AG04450 (cell line): ENCODE data around the gene LTBP2. TPM values are rescaled to one million over a fixed set of nuclear protein-coding genes. Genes with fewer than 3 reads are reported as not detected.

ENCODE experiments used
- CTCF ChIA-PET: fragments of 300-600, 350-600 bp; formaldehyde crosslinking; extraction: SDS; loops from one replicate; lab custom pipeline; 2022; ENCODE audit warnings: antibody characterized with exemption, inconsistent platforms; lab: Charles Lee
- POLR2A ChIA-PET: fragments of 350-600 bp; formaldehyde crosslinking; extraction: SDS; loops from one replicate; lab custom pipeline; 2021; ENCODE audit warnings: antibody characterized with exemption, inconsistent platforms; lab: Yijun Ruan, JAX
- DNase-seq: peaks from one replicate; pipeline ENCODE4 v3.0.0-alpha.2; 2011; ENCODE audit warnings: low read depth, low spot score
- H3K27ac ChIP-seq: one replicate; pipeline ENCODE4 v1.5.1; 2012; ENCODE audit warnings: low read depth, low read length, control low read depth
- H3K27me3 ChIP-seq: one replicate; pipeline ENCODE4 v1.6.0; 2012; ENCODE audit warnings: low read length; ENCODE audit not compliant: control insufficient read depth, insufficient read depth
- H3K4me3 ChIP-seq: 2 replicates; pipeline ENCODE4 v1.5.1; 2011; ENCODE audit warnings: mild to moderate bottlenecking, low read depth, low read length, control low read depth
- H3K9me3 ChIP-seq: 2 replicates; pipeline ENCODE4 v1.5.1; 2012; ENCODE audit warnings: low read length; ENCODE audit not compliant: control insufficient read depth, insufficient read depth
- polyA plus RNA-seq: library from polyadenylated mRNA; depleted of rRNA; stranded (reverse); fragments of >200 nt; gene quantifications from 2 replicates; pipeline ENCODE4 v1.2.3, GENCODE V29; 2011
- TF ChIP-seq, protein P1 (sequence below): IDR thresholded peaks from 2 replicates; pipeline ENCODE4 v1.5.1; 2011; ENCODE audit warnings: low read depth, low read length, control low read depth, inconsistent platforms

LTBP2 gene
- polyA plus RNA-seq, 1 experiment = 44.3 TPM

DNA sequence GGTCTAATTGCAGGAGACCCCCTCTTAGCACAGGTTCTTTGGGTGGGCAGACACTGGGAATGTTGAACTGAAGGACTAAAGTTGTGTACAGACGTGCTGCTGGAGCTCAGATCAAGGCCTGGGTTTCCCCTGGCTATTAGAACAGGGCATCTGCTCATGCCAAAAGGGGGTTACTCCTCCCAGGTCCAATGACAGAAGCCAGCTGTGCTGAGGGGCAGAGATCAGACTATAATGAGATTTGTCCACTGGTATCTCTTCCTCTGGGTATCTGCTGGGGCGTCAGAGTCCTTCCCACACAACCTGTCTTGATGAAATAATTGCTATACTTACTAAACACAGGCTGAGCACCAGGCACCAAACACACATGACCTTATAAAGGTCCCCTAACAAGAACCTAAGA lies 42.6 kb downstream of the LTBP2 start:
- ChIA-PET POLR2A (interaction anchor here (0.9 kb wide), 1 partner anchor 21 kb away, joined by 3 read pairs; no protein-coding TSS in a partner anchor), CTCF (interaction anchor here (1.2 to 1.3 kb wide), 2 partner anchors 43 to 67 kb away, joined by 3 read pairs; no protein-coding TSS in a partner anchor)
- peak overlapping the region; percentile 22 for H3K27ac ChIP-seq

GRCh38 chr14:74568911-74569310 lies 43.1 kb downstream of the LTBP2 start:
- CTCF ChIA-PET = interaction anchor here (1.2 to 1.3 kb wide), 2 partner anchors 44 to 67 kb away, joined by 3 read pairs; no protein-coding TSS in a partner anchor
- Histone ChIP-seq H3K4me3 (no peak overlapping the region), H3K9me3 (no peaks in the 10 kb centered on the region), H3K27me3 (no peaks in the 10 kb centered on the region), H3K27ac (no peak overlapping the region)
- POLR2A ChIA-PET = no interaction called here
- DNase-seq = no peak
- TF ChIP-seq, protein P1, sequence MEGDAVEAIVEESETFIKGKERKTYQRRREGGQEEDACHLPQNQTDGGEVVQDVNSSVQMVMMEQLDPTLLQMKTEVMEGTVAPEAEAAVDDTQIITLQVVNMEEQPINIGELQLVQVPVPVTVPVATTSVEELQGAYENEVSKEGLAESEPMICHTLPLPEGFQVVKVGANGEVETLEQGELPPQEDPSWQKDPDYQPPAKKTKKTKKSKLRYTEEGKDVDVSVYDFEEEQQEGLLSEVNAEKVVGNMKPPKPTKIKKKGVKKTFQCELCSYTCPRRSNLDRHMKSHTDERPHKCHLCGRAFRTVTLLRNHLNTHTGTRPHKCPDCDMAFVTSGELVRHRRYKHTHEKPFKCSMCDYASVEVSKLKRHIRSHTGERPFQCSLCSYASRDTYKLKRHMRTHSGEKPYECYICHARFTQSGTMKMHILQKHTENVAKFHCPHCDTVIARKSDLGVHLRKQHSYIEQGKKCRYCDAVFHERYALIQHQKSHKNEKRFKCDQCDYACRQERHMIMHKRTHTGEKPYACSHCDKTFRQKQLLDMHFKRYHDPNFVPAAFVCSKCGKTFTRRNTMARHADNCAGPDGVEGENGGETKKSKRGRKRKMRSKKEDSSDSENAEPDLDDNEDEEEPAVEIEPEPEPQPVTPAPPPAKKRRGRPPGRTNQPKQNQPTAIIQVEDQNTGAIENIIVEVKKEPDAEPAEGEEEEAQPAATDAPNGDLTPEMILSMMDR = no peak

More for the DNA sequence above, 42.6 kb downstream of the LTBP2 start:
- H3K4me3 ChIP-seq = no peak overlapping the region
- TF ChIP-seq, protein P1 = no peak
- H3K9me3 ChIP-seq = no peaks in the 10 kb centered on the region
- H3K27me3 ChIP-seq = no peaks in the 10 kb centered on the region
- DNase-seq = no peak

DNA sequence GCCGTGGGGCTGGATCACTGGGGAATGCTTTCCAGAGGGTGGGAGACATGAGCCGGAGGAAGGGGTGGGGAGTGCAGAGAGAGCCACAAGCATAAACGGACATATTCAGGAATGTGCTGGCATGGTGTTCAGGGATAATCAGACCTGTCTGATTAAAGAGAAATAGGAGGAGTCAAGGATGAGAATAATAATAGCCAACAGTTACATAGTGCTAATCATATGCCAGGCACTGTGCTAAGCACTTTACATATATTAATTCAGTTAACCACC lies 43.7 kb downstream of the LTBP2 start:
- DNase-seq = no peak
- ChIA-PET POLR2A (interaction anchor here (0.9 kb wide), 1 partner anchor 37 kb away, joined by 3 read pairs; no protein-coding TSS in a partner anchor), CTCF (interaction anchor here (1.3 kb wide), 1 partner anchor 66 kb away, joined by 3 read pairs; no protein-coding TSS in a partner anchor)
- H3K27me3 ChIP-seq = no peaks in the 10 kb centered on the region
- no peak overlapping the region for H3K4me3 ChIP-seq
- H3K9me3 ChIP-seq = no peaks in the 10 kb centered on the region
- no peak overlapping the region for H3K27ac ChIP-seq
- TF ChIP-seq, protein P1 = no peak

GRCh38 chr14:74567646-74568379 lies 44.2 kb downstream of the LTBP2 start:
- peak overlapping the region; percentile 31 for H3K27ac ChIP-seq
- H3K9me3 ChIP-seq = no peaks in the 10 kb centered on the region
- no peaks in the 10 kb centered on the region for H3K27me3 ChIP-seq
- ChIA-PET CTCF (interaction anchor here (2.0 kb wide), 1 partner anchor 42 kb away, joined by 7 read pairs; no protein-coding TSS in a partner anchor), POLR2A (interaction anchor here (0.9 kb wide), 1 partner anchor 37 kb away, joined by 3 read pairs; no protein-coding TSS in a partner anchor)
- H3K4me3 ChIP-seq = no peak overlapping the region
- no peak for DNase-seq
- TF ChIP-seq, protein P1 = no peak

DNA sequence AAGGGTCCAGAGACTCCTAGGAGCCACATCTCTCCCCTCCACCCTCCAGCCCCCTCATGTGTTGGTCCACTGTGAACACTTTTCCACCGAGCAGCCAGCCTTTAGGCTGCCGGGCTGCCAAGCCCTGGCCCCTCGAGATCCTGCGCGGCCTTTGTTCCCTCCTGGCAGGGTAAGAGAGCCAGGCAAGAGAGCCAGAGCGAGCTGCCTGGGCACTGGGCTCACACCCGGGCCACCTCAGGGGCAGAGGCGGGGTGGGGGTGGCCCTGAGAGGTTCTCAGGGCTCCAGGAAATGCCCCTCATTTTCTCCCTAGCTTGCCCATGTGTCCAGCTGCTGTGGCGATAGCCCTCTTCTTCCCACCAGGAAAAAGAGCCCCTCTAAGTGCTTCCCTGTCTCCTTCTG lies 44.8 kb downstream of the LTBP2 start:
- Histone ChIP-seq H3K9me3 (no peaks in the 10 kb centered on the region), H3K4me3 (no peak overlapping the region), H3K27me3 (no peaks in the 10 kb centered on the region), H3K27ac (no peak overlapping the region)
- ChIA-PET POLR2A (no interaction called here), CTCF (interaction anchor here (1.6 to 2.0 kb wide), 2 partner anchors 42 to 45 kb away, joined by 4 to 7 read pairs; no protein-coding TSS in a partner anchor)
- TF ChIP-seq, protein P1 = no peak
- DNase-seq = no peak
